Subcutaneous adipose tissue (tissue), 4 donors: ENCODE results near the gene THAP6. TPM values are rescaled to one million over a fixed set of nuclear protein-coding genes. Genes with fewer than 3 reads are reported as not detected.

ENCODE experiments used
- CTCF ChIP-seq: fragments of 450-650 bp; IDR thresholded peaks from one replicate; pipeline ENCODE4 v1.5.1; 2016; ENCODE audit warnings: low read depth, mild to moderate bottlenecking, control low read depth, antibody characterized with exemption, moderate library complexity
- total RNA-seq, 4 donors: library from RNA; depleted of rRNA; stranded (reverse); fragments of >200 nt; gene quantifications; one replicate each; pipeline ENCODE4 v1.1.0, GENCODE V29; 2016

The THAP6 gene
- 10 to 100 TPM; 25.3 to 33.3 (median 29.1) TPM for total RNA-seq

GRCh38 chr4:75514131-75514948, at the start of gene THAP6, which contains the start of gene RCHY1:
Gene THAP6 (plus strand): TSS chr4:75514473. CDS start chr4:75515453, 980 bp downstream.
Gene RCHY1 (minus strand): TSS chr4:75514403. CDS start chr4:75514286, 117 bp downstream.
- no peak for TF ChIP-seq CTCF

- TF ChIP-seq CTCF = no peak
Measured at GRCh38 chr4:75469896-75470295, 44.4 kb upstream of the THAP6 start.

- TF ChIP-seq CTCF = no peak
Measured at GRCh38 chr4:75470738-75471137, 43.5 kb upstream of the THAP6 start.

- no peak for TF ChIP-seq CTCF
Measured at GRCh38 chr4:75477201-75477600, 37.1 kb upstream of the THAP6 start.

- TF ChIP-seq CTCF = no peak
Measured at GRCh38 chr4:75484190-75484589, 30.1 kb upstream of the THAP6 start.

GRCh38 chr4:75490155-75490554, 24.1 kb upstream of the THAP6 start:
- TF ChIP-seq CTCF = no peak

- no peak for TF ChIP-seq CTCF
Measured at GRCh38 chr4:75494563-75494962, 19.7 kb upstream of the THAP6 start.
